ENCODE results near the gene CTSD. TPM values are rescaled to one million over a fixed set of nuclear protein-coding genes. Genes with fewer than 3 reads are reported as not detected.
"Not testable (repeated sequence)": the region's sequence is repeated elsewhere in the genome, so short reads cannot be mapped to it uniquely, and the experiment has no call there.

The CTSD gene
- total and polyA plus RNA-seq, 2 experiments from 2014 or later = 67.1 to 251 TPM

DNA sequence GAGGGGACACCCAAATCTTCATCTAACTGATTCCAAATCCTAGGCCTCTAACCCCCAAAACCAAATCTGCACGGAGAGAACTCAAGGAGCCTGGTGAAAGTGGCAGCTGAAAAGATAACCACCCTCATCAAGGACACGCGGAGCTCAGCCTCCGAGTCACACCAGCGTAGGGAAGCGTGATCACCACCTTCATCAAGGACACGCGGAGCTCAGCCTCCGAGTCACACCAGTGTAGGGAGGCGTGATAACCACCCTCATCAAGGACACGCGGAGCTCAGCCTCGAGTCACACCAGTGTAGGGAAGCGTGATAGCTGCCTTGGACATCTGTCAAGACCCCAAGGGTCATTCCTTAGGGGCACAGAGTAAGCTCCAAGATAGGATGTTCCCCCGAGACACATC is 41.8 kb upstream of the CTSD start:
- Histone ChIP-seq H4K20me1 (replicated peaks; ENCODE audit: insufficient read depth) (no peaks in the 10 kb centered on the region), H3K4me1 (ENCODE audit: insufficient read depth) (no peaks in the 10 kb centered on the region), H3K79me2 (replicated peaks; ENCODE audit: insufficient read depth) (no peaks in the 10 kb centered on the region), H3K4me2 (no peak overlapping the region), H3F3A (replicated peaks; ENCODE audit: low read depth) (no peaks in the 10 kb centered on the region), H3K36me3 (ENCODE audit: insufficient read depth) (no peaks in the 10 kb centered on the region), H3K27me3 (ENCODE audit: insufficient read depth) (no peaks in the 10 kb centered on the region), H2AFZ (no peak overlapping the region), H3K9me2 (ENCODE audit: insufficient read depth) (no peaks in the 10 kb centered on the region), H3K4me3 (no peak overlapping the region), H3K27ac (ENCODE audit: low read depth) (no peak overlapping the region)
- Mint-ChIP-seq H3K9me3 (peaks cover 8% of the 10 kb centered on the region; the same call in 1 of the 3 replicates), H3K36me3 (ENCODE audit: low read depth) (no peaks in the 10 kb centered on the region), H3K4me1 (peaks cover 6% of the 10 kb centered on the region), H3K4me3 (no peak overlapping the region), H3K27me3 (ENCODE audit: insufficient read depth, low read depth, poor library complexity) (peaks cover 6% of the 10 kb centered on the region), H3K27ac (no peak overlapping the region)
- no peak for TF ChIP-seq ZNF114 (CRISPR knock-in tag; IDR thresholded peaks at IDR 0.05)
- TF ChIP-seq, protein P1, sequence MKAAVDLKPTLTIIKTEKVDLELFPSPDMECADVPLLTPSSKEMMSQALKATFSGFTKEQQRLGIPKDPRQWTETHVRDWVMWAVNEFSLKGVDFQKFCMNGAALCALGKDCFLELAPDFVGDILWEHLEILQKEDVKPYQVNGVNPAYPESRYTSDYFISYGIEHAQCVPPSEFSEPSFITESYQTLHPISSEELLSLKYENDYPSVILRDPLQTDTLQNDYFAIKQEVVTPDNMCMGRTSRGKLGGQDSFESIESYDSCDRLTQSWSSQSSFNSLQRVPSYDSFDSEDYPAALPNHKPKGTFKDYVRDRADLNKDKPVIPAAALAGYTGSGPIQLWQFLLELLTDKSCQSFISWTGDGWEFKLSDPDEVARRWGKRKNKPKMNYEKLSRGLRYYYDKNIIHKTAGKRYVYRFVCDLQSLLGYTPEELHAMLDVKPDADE (IDR thresholded peaks at IDR 0.05) = no peak
- no peak for TF ChIP-seq EZH2phosphoT487 (IDR thresholded peaks at IDR 0.05; ENCODE audit: unreplicated experiment)
- TF ChIP-seq CREB1 (CRISPR knock-in tag; IDR thresholded peaks at IDR 0.05; ENCODE audit: low read depth) = no peak
- no peak for TF ChIP-seq POLR2AphosphoS5 (IDR thresholded peaks at IDR 0.05; ENCODE audit: low read depth)
- no peak for TF ChIP-seq ZNF462 (CRISPR knock-in tag; IDR thresholded peaks at IDR 0.05)
- DNase-seq (ENCODE audit: low spot score) (no peak), ATAC-seq (no peak)

- H3K4me3 Mint-ChIP-seq; H3F3A ChIP-seq (replicated peaks; ENCODE audit: low read depth); DNase-seq (ENCODE audit: low spot score); H3K79me2 ChIP-seq (replicated peaks; ENCODE audit: insufficient read depth); H3K36me3 ChIP-seq (ENCODE audit: insufficient read depth); H3K4me2 ChIP-seq; ATAC-seq; H3K4me1 ChIP-seq (ENCODE audit: insufficient read depth); H2AFZ ChIP-seq; H3K27ac ChIP-seq (ENCODE audit: low read depth); H3K27me3 ChIP-seq (ENCODE audit: insufficient read depth); H3K4me1 Mint-ChIP-seq; H3K36me3 Mint-ChIP-seq (ENCODE audit: low read depth); H3K27me3 Mint-ChIP-seq (ENCODE audit: insufficient read depth, low read depth, poor library complexity); H3K4me3 ChIP-seq; H3K9me2 ChIP-seq (ENCODE audit: insufficient read depth); H4K20me1 ChIP-seq (replicated peaks; ENCODE audit: insufficient read depth); H3K9me3 Mint-ChIP-seq; H3K27ac Mint-ChIP-seq: not testable (repeated sequence)
Observed at GRCh38 chr11:1803835-1804519, 40.2 kb upstream of the CTSD start.

Data from GM23338 (cell line).